Daoy (cell line): Measurements from ENCODE around the gene WDR35. TPM values are rescaled to one million over a fixed set of nuclear protein-coding genes. Genes with fewer than 3 reads are reported as not detected.

Experiments used
- DNase-seq: peaks from one replicate; pipeline ENCODE4 v3.0.0-alpha.2; 2015; ENCODE audit warnings: low read depth
- total RNA-seq: library from RNA; depleted of rRNA; stranded (reverse); fragments of >200 nt; shearing (Covaris generic); gene quantifications from 2 replicates; pipeline ENCODE4 v1.2.3, GENCODE V29; 2014

WDR35 gene
- total RNA-seq, 1 experiment from 2014 or later = 17.8 TPM

DNA sequence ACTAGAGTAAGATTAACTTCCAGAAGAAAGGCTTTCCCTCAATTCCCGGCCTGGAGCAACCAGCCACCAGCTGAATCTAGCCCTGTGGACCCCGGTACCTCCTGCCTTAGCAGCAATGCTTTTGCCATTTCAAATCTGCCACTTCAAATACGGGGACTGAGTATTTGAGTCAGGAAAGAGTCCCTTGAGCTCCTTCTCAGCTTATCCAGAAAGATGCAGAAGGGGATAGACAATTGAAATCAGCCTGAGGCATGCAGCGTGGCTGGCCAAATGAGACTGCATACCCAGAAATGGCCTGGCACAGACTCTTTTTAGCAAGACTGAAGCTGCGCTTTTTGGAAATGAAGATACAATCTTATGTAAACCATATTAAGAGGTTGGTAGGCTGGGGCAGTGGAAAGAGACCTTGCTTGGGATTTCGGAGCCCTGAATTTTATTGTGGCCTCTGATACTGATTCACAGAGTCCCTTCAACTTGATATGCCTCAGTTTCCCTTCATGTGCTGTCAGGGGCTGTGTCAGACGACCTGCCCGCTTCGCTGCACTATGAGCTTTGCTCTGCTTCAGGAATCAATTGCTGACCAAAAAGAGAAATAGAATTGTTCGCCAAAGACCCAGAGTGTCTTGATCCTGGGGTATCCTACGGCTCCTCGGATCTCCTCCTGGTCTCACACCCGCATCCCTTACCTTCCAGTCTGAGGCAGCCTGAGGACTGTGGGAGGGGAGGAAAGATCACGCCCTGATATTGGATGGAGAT, 21.5 kb upstream of the WDR35 start:
- no peak for DNase-seq

- no peak for DNase-seq
Measured at GRCh38 chr2:20008703-20009102, 18.8 kb upstream of the WDR35 start.

GRCh38 chr2:20005891-20006470, 16.1 kb upstream of the WDR35 start:
- DNase-seq = no peak

DNA sequence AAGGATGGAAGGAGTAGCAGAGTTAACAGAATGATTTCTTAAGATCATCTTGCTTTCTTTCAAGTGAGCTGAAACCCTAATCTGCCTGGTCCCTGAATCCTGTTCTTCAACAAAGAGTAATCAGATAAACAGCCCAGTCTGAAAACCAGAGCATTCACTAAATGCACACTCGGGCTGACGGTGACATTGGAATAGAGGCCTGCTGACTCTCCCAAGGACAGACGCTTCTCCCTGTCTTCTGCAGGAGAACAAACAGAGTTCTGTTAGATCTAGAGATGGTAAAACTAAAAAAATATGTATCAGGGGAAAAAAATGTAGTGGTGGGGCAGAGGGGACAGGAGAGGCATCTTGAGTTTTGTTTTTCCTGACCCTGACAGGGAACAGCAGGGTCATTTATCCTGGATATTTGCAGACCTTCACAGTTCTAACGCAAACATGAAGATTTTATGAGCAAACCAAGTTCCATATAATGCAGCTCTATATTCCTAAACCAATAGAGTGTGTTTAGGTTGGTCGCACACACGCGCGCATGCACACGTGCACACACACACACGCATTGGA, 15.2 kb upstream of the WDR35 start:
- no peak for DNase-seq

GRCh38 chr2:20001361-20001863, 11.5 kb upstream of the WDR35 start:
- no peak for DNase-seq

DNA sequence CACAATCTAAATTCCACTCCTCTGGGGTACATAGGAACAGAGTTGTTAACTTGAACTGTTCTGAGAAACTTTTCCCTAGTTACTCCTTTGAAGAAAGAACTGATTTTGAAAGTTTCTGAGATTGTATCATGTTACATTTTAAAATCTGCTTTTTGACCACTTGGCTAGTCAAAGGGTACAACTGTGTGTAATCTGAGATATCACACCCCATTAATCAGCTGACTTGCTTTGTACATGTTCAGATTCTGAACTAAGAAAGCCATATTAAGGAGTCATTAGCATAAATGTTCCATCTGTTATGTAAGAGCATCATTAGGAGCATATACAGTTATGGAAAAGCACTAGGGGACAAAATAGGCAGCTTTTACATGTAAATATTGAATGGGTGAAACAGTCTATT, 3.8 kb upstream of the WDR35 start:
- no peak for DNase-seq

GRCh38 chr2:19991895-19992294, 2.0 kb upstream of the WDR35 start:
- no peak for DNase-seq

DNA sequence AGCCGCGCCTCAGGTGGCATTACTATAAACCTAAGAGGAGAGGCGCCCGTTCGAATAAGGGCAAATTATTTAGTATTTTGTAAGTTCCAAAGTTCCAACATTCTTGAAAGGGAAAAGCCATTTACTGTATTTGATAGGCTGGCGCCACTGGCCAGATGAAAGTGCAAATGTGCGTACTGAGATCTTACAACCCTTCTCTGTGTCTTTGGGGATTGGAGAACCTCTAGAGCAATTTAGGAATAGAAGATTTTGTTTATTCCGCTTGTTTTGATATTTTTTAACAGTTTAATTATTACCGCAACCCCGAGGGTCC, 467 bp upstream of the WDR35 start:
- DNase-seq = no peak

- no peak for DNase-seq
Measured at GRCh38 chr2:19989342-19989666, 601 bp downstream of the WDR35 start.

- DNase-seq = no peak
Measured at GRCh38 chr2:19988600-19988999, 1.3 kb downstream of the WDR35 start.

- DNase-seq = no peak
Measured at GRCh38 chr2:19987936-19988335, 2.0 kb downstream of the WDR35 start.

DNA sequence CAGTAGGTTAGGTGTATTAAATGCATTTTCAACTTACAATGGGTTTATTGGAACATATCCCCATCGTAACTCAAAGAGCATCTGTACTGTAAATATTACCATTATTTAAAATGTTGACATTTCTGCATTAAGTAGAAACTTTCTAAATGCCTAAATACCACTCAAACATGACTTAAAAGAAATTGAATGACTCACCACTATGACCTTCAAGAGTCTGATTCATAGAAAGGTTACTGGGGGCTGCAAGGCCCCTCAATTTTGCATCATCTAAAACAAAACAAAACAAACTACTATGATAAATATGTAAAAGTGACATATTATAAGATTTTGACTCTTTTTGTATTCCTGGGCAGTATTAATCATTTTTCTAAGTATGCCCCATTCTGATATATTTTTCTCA, 7.6 kb downstream of the WDR35 start:
- DNase-seq = no peak

DNA sequence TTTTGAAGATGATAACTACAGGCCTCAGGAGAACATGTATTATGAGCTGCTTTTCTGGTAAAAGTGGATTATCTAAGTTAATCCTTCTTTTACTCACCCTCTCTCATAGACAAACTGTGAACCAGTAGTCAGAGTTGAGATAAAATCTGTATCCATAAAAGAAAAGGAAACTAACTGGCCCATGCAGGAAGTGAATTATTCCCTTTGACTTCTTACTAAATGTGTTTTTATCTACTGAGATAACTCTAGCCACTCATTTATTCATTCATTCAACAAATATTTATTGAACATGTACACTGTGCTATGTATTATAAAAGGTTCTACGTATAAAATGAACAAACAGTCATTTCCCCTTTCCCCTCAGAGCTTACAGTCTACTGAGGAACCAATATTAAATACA, 10.0 kb downstream of the WDR35 start:
- DNase-seq = no peak

- no peak for DNase-seq
Measured at GRCh38 chr2:19973466-19973865, 16.4 kb downstream of the WDR35 start.

DNA sequence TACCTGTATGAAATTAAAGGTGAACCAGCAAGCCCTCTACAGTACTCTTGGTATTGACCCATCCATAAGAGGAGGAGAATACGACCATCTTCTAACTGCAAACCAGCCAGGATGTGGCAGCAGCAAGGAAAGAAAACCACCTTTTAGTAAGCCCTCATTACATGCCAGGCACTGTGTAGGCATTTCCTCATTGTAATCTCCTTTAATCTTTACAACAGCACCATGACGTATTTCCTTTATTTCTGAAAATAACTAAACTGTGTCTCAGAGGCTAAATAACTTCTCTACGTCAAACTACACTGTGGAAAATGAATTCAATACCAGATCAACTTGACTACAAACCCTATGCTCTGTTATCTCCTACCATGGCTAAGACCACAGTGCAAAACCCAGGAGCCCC, 18.2 kb downstream of the WDR35 start:
- no peak for DNase-seq

DNA sequence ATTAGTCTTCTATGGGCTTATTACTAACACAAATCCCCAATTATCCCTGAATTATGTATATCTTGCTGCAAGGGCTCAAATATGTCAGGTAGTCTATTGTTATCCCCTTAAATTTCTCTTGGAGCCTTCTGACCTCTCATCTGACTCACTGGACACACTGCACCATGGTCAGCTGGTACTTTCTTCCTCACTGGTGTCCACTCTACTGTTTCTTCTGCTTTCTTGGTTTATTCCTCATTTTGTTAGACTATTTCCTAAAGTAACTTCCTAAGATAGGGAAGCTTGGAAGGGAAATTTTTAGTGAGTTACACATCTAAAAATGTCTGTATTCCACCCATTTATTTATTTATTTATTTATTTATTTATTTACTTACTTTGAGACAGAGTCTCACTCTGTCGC, 26.5 kb downstream of the WDR35 start:
- DNase-seq = no peak

DNA sequence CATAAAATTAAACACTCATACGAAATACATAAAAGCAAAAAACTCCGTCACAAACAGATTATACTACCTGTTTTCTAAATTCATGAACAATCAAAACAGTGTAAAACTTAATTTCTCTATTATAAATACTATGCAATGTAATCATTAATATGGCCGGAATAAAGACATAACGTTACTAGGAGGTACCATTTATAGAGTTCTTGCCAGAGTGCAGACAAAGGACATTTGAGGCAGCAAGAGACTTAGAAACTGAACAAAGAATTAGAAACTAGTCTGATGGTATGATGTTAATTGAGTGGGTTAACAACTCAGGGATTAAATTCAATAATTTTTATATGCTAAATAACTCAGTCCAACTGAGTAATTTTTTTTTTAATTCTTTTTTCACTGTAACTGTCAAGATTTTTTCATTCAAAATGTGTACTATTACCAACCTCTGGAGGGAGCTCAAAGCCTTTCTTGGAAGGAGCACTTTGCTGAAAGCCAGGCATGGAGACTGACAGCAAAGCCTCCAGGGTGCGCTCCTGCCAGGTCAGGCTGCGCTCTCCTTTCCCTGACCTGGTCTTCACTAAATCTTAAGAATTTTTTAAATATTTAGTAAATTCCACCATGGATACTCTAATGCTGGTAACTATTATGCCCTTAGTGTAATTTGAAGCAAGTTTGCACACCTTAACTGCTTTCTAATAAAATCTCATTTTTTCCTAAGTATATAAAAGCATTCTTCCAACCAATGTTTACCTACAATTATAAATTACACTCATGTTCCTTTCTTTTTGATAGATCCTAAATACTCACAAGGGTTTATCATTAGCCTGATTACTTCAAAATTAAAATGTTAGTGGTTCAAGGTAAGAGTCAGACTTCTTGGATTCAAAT, 34.1 kb downstream of the WDR35 start:
- DNase-seq = peak; percentile 73

DNA sequence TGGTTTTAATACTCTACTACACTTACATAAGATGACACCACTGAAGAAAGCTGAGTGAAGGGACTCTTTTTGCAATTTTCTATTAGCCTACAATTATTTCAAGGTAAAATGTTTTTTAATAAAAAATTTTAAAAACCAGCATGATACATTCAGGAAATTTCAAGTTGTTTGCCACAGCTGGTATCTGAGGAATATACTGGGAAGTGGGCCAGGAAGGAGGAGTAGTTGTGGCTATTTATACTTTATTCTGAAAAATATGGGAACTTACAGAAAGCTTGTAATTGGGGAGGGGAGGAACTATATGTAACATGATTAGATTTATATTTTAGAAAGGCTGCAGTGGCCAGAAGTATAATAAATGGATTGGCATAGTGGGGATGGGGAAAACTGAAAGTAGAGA, 40.8 kb downstream of the WDR35 start:
- no peak for DNase-seq

GRCh38 chr2:19947184-19947940, 42.5 kb downstream of the WDR35 start:
- no peak for DNase-seq

DNA sequence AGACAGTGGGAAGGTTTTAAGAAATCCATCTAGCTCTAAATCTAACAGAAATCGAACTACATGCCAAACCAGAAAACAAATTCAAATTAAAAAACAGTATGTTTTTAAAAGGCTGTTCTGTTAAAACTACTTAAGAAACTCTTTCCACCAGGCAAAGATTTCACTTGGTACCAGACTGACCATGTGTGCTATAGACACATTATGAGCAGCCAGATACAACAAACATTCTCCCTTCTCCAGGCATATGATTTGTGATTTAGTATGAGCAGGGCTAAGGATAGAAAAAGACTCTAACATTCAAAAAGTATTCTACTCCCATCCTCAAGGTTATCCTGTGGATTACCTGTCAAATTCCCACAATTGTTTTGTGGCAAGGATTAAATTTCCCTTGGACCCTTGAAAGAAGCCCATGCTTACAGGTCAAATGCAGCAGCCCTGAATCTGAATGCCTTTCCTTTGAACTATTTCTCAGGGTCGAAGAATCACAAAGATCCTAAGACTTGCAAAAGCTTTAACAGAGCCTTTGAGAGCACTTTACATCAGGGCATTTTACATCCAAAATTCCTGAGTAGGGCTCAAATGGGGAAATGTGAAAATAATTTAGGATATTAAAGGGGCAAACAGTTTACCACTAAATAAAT, 45.6 kb downstream of the WDR35 start:
- DNase-seq = no peak

DNA sequence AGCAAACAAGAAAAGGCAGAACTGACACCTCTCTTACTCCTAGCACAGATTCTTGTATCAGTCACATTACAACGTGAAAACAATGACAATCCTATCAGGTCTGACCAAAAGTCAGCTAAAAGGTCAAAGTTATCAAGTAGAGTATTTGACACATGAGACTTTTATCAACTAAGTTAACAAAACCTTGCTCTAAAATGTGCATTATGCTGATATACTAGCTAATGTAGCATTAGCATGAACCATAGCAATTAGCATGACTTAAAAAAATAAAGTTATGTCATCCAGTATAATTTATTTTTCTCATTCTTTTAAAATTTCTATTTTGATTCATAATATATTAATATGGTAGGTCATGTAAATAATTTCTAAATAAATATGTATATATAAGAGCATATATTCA, 46.7 kb downstream of the WDR35 start:
- no peak for DNase-seq
